Gastroesophageal sphincter (tissue), 3 donors: Measurements from ENCODE around the gene A4GALT.

Experiments
- POLR2AphosphoS5 ChIP-seq: sonication (generic); formaldehyde crosslinking; IDR thresholded peaks from one replicate; pipeline ENCODE4 v1.6.1; 2017; ENCODE audit warnings: antibody characterized with exemption
- TF ChIP-seq, protein P1 (sequence below), 4 experiments: fragments of 200-600 bp in 2 of 4; fragments of 450-650 bp in 2 of 4; sonication (generic) in 1 of 4; IDR thresholded peaks; one replicate each; pipeline ENCODE4 v1.5.1; 2017 to 2019; ENCODE audit warnings: antibody characterized with exemption in 4 of 4, mild to moderate bottlenecking in 2 of 4, moderate library complexity in 2 of 4

DNA sequence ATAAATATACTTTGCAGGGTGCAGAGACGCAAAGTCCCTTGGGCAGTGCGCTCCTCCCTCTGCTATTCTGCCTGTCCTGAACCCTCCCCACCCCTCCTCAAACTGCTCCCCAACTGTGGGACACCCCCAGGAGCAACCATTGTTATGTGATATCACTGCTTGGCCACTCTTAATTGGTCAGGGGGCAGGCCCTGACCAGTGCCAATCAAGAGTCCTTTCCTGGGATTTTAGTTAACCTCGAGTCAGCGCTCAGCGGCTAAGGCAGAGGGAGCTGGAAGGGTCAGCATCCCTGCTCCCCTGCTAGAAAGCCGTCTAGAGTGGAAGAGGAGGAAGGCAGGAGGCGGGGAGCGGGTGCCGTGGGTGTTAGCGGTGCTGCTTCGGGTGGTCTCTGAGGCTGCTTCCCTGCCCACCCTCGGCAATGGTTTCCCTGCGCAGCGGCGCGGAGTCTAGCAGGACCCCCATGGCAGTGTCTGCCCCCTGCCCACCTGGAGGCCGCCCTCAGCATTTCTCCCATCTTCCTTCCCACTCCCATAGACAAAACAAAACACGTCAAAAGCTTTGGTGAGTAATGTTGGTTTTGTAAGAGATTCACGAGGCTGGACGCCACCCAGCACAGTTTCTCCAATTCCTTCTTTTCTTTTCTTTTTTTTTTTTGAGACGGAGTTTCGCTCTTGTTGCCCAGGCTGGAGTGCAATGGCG lies 38.4 kb upstream of the A4GALT start:
- TF ChIP-seq, protein P1, sequence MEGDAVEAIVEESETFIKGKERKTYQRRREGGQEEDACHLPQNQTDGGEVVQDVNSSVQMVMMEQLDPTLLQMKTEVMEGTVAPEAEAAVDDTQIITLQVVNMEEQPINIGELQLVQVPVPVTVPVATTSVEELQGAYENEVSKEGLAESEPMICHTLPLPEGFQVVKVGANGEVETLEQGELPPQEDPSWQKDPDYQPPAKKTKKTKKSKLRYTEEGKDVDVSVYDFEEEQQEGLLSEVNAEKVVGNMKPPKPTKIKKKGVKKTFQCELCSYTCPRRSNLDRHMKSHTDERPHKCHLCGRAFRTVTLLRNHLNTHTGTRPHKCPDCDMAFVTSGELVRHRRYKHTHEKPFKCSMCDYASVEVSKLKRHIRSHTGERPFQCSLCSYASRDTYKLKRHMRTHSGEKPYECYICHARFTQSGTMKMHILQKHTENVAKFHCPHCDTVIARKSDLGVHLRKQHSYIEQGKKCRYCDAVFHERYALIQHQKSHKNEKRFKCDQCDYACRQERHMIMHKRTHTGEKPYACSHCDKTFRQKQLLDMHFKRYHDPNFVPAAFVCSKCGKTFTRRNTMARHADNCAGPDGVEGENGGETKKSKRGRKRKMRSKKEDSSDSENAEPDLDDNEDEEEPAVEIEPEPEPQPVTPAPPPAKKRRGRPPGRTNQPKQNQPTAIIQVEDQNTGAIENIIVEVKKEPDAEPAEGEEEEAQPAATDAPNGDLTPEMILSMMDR (IDR thresholded peaks at IDR 0.05) = no peak
- TF ChIP-seq POLR2AphosphoS5 = no peak
